GM11168 (cell line): ENCODE results near the gene BRF1.

Experiments used
- in situ Hi-C: fragments of 300-500 bp; cut with MboI; formaldehyde crosslinking; loops from one replicate; pipeline ENCODE4 v1.12.0; 2022; ENCODE audit warnings: low sequenced_read_pairs; ENCODE audit not compliant: unreplicated experiment

Gene BRF1

GRCh38 chr14:105244334-105244733 lies 56.5 kb downstream of the BRF1 start:
- in situ Hi-C loops: no loop called here

DNA sequence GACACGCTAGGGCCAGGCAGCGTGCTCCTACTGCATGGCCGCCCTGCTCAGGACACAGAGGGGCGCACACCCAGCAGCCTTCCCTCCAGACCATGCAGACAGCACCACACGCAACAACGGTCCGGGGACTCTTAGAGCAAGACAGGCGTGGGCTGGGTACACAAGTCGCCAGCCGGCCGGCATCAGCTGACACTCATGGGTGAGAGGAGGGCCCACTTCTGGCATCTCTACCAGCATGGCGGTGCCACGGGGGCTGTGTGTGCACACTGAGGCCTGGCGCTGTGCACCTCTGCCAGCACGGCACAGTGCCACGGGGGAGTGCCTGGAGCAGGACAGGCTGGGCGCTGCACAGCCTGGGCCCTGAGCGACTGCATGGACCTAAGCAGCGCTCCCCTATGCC lies 59.2 kb downstream of the BRF1 start:
- in situ Hi-C loops: no loop called here

DNA sequence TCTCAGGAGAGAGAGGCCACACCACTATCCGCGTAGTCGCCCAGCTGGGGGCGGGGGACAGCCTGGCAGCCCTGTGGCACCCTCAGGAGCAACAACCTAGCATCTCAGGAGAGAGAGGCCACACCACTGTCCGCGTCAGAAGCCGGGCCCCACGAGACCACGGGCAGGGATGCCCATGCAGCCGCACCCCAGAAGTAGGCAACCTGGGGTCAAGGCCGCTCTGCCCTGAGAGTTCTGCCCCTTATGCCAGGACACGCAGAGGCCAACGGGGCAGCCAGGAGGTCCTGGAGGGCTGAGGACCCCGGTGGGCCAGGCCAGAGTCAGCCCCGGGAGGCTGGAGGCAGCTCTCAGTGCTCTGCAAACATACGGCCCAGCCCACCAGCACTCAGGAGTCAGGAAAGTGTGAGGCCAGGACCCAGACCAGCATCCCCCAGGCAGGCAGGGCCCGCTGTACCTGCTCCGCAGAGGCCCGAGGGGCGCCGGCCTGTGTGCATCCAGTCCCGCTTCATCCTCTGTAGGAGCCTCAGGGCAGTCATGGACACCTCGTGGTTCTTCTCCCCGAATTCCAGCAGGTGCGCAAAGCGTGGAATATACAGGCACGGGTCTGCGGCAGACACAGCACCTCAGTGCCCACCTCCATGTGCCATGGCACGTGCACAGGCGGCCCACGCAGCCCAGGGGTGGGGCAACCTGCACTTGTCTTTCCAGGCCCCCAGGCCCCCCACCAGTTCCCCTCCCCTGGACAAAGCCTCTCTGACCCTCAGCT lies 59.8 kb downstream of the BRF1 start:
- in situ Hi-C loops: no loop called here

DNA sequence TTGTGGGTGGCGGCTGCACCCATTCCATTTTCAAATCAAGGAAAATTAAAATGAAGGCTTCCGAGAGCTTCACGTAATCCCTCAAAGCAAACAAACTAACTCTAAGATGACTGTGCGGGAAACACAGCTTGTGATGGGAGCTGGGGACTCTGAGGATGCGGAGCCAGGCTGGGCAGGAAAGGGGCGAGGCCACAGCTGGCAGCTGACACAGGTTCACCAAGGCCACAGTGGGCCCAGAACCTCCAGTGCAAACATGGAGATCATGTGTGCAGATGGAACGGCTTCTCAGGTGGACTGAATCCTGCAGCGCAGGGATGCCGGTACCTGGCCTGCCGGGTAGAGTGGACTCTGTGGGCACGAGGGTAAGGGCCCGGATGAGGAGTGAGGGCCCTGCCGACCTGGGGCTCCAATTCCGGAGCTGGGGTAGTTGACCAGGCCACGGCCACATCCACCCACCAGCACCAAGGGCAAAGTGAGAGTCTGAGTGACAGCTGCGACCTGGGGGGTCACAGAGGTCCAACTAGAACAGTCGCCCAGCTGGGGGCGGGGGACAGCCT lies 71.6 kb downstream of the BRF1 start:
- in situ Hi-C loops: no loop called here

DNA sequence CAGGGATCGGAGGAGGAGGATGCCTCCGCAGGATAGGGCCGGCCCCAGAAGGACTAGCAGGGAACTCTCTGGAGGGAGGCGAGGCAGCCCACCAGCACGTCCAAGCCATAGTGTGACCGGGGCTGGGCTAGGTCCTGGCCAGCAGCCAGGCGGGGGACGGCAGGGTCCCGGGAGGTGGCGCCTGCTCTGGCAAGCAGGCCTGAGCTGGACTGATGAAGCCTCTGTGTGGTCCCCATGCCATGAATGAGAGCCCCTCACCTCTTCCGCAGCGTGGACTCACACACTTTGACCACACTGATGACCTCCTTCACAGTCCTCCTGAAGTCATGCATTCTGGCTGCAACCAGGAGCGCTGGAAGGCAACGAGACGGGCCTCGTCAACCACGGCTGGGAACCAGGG lies 72.2 kb downstream of the BRF1 start:
- in situ Hi-C loops: no loop called here

DNA sequence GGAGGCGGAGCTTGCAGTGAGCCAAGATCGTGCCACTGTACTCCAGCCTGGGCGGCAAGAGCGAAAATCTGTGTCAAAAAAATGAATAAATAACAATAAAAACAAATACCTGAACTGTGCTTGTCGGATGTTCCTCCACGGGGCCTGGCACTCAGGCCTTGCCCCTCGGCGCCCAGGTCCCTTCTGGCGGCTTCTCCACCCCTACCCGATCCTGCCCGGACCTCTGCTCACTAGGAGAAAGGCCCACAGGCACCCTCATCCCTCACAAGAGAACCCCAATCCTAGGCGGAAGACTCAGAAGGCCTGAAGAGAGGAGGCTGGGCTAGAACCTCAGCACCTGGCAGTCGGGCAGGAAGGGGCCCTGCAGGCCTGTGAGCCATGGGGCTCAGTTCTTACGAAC lies 73.5 kb downstream of the BRF1 start:
- in situ Hi-C loops: no loop called here

DNA sequence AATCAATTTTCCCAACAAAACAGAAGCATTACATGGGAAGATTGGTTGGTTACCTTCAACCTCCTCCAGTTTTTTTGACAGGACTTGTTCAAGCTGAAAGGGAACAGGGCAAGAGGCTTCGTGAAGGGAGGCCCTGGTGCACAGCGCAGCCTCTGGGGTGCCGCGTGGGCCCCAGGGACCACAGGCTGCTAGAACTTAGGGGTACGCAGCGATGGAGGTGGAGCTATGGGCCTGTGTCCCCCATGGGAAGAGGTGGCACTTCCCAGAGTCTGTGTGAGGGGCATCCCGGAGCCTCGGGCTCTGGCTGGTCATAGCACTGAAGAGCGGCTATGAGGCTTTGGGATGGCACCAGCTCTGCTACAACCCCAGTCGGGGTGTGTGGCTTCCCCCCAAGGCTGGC lies 74.6 kb downstream of the BRF1 start:
- in situ Hi-C loops: no loop called here

- in situ Hi-C loops: no loop called here
Measured at GRCh38 chr14:105224845-105225570, 75.8 kb downstream of the BRF1 start.

DNA sequence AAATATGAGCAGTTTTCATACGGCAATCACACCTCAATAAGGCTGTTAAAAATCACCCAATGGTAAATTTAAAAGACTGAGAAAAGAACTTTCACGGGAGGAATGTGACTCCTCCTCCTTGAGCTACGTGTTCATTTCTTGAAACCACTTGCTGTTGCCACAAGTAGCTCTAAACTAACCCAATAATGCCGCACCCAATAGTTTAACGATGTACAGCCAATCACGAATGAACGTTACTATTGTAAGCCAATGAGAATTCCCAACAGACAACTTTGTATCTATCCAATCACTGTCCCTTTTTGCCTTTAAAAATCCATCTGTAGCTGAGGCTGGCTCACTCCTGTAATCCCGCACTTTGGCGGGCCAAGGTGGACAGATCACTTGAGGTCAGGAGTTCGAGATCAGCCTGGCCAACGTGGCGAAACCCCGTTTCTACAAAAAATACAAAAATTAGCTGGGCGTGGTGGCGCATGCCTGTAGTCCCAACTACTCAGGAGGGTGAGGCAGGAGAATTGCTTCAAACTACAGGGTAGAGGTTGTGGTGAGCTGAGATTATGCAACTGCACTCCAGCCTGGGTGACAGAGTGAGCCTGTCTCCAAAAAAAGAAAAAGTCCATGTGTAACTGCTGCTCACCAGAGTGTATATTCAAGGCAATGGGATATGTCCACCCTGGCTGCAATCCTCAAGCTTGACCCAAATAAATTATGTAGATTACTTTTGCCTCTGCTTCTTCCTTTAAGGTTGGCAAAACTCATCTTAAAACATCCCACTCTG lies 76.8 kb downstream of the BRF1 start:
- in situ Hi-C loops: no loop called here

- in situ Hi-C loops: no loop called here
Measured at GRCh38 chr14:105223260-105223659, 77.5 kb downstream of the BRF1 start.

DNA sequence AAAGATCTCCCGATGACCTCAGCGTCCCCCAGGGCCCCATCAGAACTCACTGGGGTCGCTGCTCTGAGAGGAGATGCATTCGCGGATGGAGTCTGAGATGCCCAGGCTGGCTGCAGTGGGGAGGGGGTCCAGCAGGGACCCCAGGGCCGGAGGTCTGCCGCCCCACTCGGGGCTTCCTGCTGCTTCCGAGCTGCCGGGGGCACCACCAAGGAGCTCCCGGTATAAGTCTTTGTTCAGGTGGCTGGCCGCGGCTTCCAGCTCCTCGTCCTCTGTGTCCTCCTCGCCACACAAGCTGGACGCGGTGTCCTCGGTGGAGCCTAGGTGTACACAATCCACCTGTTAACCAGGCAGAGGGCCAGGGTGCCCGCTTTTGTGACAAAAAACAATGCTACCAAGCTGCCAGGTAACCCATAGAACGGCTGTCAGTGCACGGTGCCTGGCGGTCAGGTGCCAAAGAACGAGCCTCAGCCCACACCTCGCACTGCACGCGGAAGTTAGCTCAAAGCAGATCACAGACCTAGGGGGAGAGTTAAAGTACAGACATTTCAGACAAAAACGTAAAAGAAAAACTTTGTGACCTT lies 79.1 kb downstream of the BRF1 start:
- in situ Hi-C loops: no loop called here

DNA sequence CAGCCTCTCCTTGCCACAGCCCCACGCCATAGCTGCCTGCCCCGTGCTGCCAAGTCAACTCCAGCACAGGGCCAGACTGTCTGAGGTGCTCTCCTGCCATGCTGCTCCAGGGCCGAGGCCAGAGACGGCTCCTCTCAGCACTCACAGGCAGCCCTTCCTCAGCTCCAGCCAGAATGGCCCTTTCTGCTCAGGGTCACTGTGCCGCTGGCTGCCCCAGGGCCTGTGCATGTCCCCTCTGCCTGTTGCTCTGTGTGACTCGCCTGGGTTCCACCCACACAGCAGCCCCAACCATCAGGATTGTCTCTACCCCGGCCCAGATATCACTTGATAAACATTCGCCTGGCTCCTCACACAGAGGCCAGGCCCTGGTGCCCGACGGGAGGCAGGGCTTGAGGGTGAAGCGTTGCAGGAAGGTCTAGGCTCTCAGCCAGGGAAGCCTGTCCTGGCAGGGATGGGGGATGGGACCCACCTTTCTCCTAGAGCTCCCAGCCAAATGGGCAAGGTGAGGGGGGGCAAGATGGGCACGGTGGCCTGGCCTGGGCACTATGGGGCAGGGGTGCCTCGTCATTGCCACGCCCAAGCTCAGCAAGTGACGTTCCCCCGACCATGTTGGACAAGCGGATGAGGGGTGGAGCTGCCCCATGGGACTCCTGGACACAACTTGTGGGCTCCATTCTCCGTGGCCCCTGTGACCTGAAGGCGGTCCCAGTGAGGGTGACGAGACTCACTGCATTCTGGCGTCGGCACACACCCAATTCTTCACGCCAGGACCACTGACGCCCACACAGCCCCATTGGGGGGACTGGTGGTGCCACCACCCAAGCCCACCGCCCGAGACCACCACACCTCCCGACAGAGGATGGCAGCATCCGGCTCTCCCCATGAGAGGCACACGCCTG lies 79.9 kb downstream of the BRF1 start:
- in situ Hi-C loops: no loop called here

GRCh38 chr14:105219753-105220152 lies 81.0 kb downstream of the BRF1 start:
- in situ Hi-C loops: no loop called here

DNA sequence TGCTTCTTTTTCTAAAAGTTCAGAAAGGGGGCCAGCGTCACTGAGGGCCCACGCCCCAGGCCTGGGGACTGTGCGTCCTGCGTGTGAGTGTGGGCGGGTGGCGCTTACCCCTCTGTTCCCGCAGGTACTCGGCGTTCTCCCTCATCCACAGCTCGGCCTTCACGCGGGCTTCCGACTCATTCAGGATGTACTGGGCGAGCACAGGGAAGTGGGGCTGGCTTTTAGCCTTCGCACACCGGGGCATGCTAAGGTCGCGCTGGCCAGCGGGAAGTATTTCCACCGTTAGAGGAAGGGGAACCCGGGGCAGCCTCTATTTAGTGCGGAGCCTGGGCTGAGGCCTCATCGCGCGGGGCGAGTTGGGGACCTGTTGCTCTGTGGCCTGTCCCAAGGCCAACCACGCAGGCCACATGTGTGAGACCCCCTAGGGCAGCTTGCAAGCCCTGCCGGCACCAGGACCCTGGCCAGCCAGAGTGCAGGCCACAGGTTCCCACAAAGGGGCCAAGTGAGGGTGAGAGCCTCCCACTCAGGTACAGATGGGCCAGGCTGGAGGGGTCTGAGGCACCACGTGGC lies 81.7 kb downstream of the BRF1 start:
- in situ Hi-C loops: no loop called here

DNA sequence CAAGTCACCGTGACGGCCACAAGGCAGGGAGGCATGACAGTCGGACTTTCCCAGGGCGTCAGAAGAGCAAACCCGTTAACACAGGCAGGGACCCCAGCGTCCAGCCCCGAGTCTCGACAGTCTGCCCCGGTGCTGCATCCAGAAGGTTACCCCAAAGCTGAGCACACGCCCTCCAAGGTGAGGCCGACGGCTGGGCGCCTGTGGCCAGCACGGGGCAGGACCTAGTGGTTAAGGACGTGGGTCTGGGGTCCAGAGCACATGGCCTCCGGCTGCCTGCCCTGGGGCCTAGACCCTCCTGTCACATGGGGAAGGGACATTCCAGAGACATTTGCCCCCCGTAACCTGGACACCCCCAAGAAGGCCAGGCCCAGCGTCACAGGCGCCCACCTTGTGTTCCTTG lies 82.2 kb downstream of the BRF1 start:
- in situ Hi-C loops: no loop called here

GRCh38 chr14:105217774-105218173 lies 83.0 kb downstream of the BRF1 start:
- in situ Hi-C loops: no loop called here

- in situ Hi-C loops: no loop called here
Measured at GRCh38 chr14:105216490-105217247, 84.1 kb downstream of the BRF1 start.

GRCh38 chr14:105215602-105216001 lies 85.2 kb downstream of the BRF1 start:
- in situ Hi-C loops: no loop called here
